HepG2 (cell line): ENCODE data around the gene PFN4. TPM values are rescaled to one million over a fixed set of nuclear protein-coding genes. Genes with fewer than 3 reads are reported as not detected.

Experiments
- ATAC-seq: fragments of 200-7000 bp; cut with Tn5 transposase; 3 replicates; pipeline ENCODE4 v1.9.1; 2020; ENCODE audit warnings: mild to moderate bottlenecking, moderate library complexity
- BruUV-seq: library from RNA; stranded (reverse); fragments of 400-500 nt; replicated peaks from 2 replicates; lab custom pipeline; 2021; lab: Mats Ljungman, UMichigan
- CTCF ChIA-PET: fragments of 300-600 bp; formaldehyde crosslinking; extraction: SDS; loops from one replicate; lab custom pipeline; 2021; ENCODE audit warnings: low total read pairs, inconsistent platforms, low intra/inter-chr PET ratio; lab: Yijun Ruan, JAX
- POLR2A ChIA-PET: fragments of 350-600 bp; sonication (Branson Sonifier 250); formaldehyde crosslinking; loops from one replicate; lab custom pipeline; 2020; ENCODE audit warnings: antibody characterized with exemption, inconsistent platforms; lab: Yijun Ruan, JAX
- DNase-seq: peaks from one replicate; pipeline ENCODE4 v3.0.0-alpha.2; 2015; ENCODE audit warnings: low spot score
- FAIRE-seq: peaks from 3 replicates; lab custom pipeline; 2011; peaks lifted over from hg19 to GRCh38; lab: Jason Lieb, UNC
- H2AFZ ChIP-seq: one replicate; pipeline ENCODE4 v1.6.1; 2011; ENCODE audit warnings: low read length, inconsistent platforms
- H3K27ac ChIP-seq: fragments of 300-600 bp; 3 replicates; pipeline ENCODE4 v1.8.0; 2011; ENCODE audit warnings: mixed run types, mild to moderate bottlenecking, mixed read lengths, low read length, inconsistent platforms; ENCODE audit not compliant: insufficient read depth; ENCODE audit errors: extremely low read length
- H3K27me3 ChIP-seq, 2 experiments: fragments of 200-600 bp in 1 of 2; 2 replicates in 1 of 2; 3 replicates in 1 of 2; pipeline versions ENCODE4 v1.6.0 to v1.8.0; 2011; ENCODE audit warnings: low read length in 2 of 2, mild to moderate bottlenecking in 2 of 2, moderate library complexity in 2 of 2, inconsistent platforms in 1 of 2; ENCODE audit not compliant: insufficient read depth in 2 of 2, control insufficient read depth in 1 of 2
- H3K36me3 ChIP-seq, 2 experiments: fragments of 200-600 bp in 1 of 2; replicated peaks in 1 of 2; 2 replicates in 1 of 2; 3 replicates in 1 of 2; pipeline versions ENCODE4 v1.5.1 to v1.8.0; 2011; ENCODE audit warnings: low read length in 2 of 2, inconsistent platforms in 1 of 2; ENCODE audit not compliant: insufficient read depth in 2 of 2, control insufficient read depth in 1 of 2
- H3K4me1 ChIP-seq: 2 replicates; pipeline ENCODE4 v1.5.1; 2012; ENCODE audit warnings: low read length, inconsistent platforms; ENCODE audit not compliant: insufficient read depth
- H3K4me2 ChIP-seq: 2 replicates; pipeline ENCODE4 v1.6.0; 2011; ENCODE audit warnings: low read depth, low read length, inconsistent platforms
- H3K4me3 ChIP-seq, 3 experiments: fragments of 200-600 bp in 1 of 3; sonication (generic), shearing (Covaris generic) in 1 of 3; replicated peaks in 1 of 3; 2 replicates each; pipeline ENCODE4 v1.5.1; 2011 to 2016; ENCODE audit warnings: low read length in 3 of 3, inconsistent platforms in 2 of 3, low read depth in 2 of 3, mild to moderate bottlenecking in 2 of 3, control low read depth in 1 of 3, mixed read lengths in 1 of 3; ENCODE audit not compliant: insufficient read depth in 1 of 3
- H3K79me2 ChIP-seq: one replicate; pipeline ENCODE4 v1.6.1; 2011; ENCODE audit warnings: low read length, inconsistent platforms; ENCODE audit not compliant: insufficient read depth
- H3K9ac ChIP-seq: 2 replicates; pipeline ENCODE4 v1.6.0; 2011; ENCODE audit warnings: mild to moderate bottlenecking, low read depth, low read length, inconsistent platforms; ENCODE audit not compliant: insufficient read depth
- H3K9me3 ChIP-seq: 2 replicates; pipeline ENCODE4 v1.5.1; 2012; ENCODE audit warnings: mild to moderate bottlenecking, low read length
- H4K20me1 ChIP-seq: 2 replicates; pipeline ENCODE4 v1.6.0; 2011; ENCODE audit warnings: inconsistent platforms, mild to moderate bottlenecking, low read length, moderate library complexity; ENCODE audit not compliant: insufficient read depth
- AFF4 ChIP-seq: sonication (generic); formaldehyde crosslinking; IDR thresholded peaks from 2 replicates; pipeline ENCODE4 v1.4.0; 2020; ENCODE audit warnings: missing genetic modification reagents
- KAT7 ChIP-seq: IDR thresholded peaks from 2 replicates; pipeline ENCODE4 v1.6.1; 2018; ENCODE audit warnings: borderline replicate concordance, missing compliant biosample characterization
- MATR3 ChIP-seq: sonication (generic); formaldehyde crosslinking; IDR thresholded peaks from 2 replicates; pipeline ENCODE4 v1.4.0; 2020; ENCODE audit warnings: missing genetic modification reagents
- MEIS1 ChIP-seq: sonication (generic); formaldehyde crosslinking; IDR thresholded peaks from 2 replicates; pipeline ENCODE4 v1.9.0; 2021; ENCODE audit warnings: mild to moderate bottlenecking, missing genetic modification reagents, moderate library complexity, borderline replicate concordance
- MLX ChIP-seq: IDR thresholded peaks from 2 replicates; pipeline ENCODE4 v1.6.1; 2016
- MZF1 ChIP-seq: sonication (generic); formaldehyde crosslinking; IDR thresholded peaks from 2 replicates; pipeline ENCODE4 v1.8.1; 2023; ENCODE audit warnings: mild to moderate bottlenecking, missing genetic modification reagents, borderline replicate concordance
- NFATC3 ChIP-seq: sonication (generic); formaldehyde crosslinking; IDR thresholded peaks from 2 replicates; pipeline ENCODE4 v1.5.1; 2020; ENCODE audit warnings: mild to moderate bottlenecking, missing genetic modification reagents
- NFKBIZ ChIP-seq: IDR thresholded peaks from 2 replicates; pipeline ENCODE4 v1.6.1; 2018; ENCODE audit warnings: missing genetic modification reagents, missing compliant biosample characterization
- SRSF4 ChIP-seq: fragments of 200-400 bp; formaldehyde crosslinking; IDR thresholded peaks from one replicate; pipeline ENCODE4 v1.6.1; 2018; ENCODE audit warnings: mild to moderate bottlenecking, low read depth, low read length, moderate library complexity; ENCODE audit not compliant: poor library complexity, severe bottlenecking
- SRSF9 ChIP-seq: fragments of 200-400 bp; formaldehyde crosslinking; IDR thresholded peaks from 2 replicates; pipeline ENCODE4 v1.6.1; 2018; ENCODE audit warnings: borderline replicate concordance, mild to moderate bottlenecking, low read depth, low read length; ENCODE audit not compliant: insufficient read depth, poor library complexity, severe bottlenecking
- TBL1XR1 ChIP-seq: fragments of 150-350 bp; IDR thresholded peaks from 2 replicates; pipeline ENCODE4 v1.6.1; 2014; ENCODE audit warnings: borderline replicate concordance, low read length; ENCODE audit not compliant: partially characterized antibody
- ZKSCAN1 ChIP-seq: fragments of 150-350 bp; IDR thresholded peaks from 2 replicates; pipeline ENCODE4 v1.6.1; 2014; ENCODE audit warnings: low read length
- ZNF280B ChIP-seq: sonication (generic); formaldehyde crosslinking; IDR thresholded peaks from 2 replicates; pipeline ENCODE4 v1.5.0; 2020; ENCODE audit warnings: missing genetic modification reagents, mild to moderate bottlenecking, borderline replicate concordance
- ZUFSP ChIP-seq: sonication (generic); formaldehyde crosslinking; IDR thresholded peaks from 2 replicates; pipeline ENCODE4 v1.9.0; 2021; ENCODE audit warnings: missing genetic modification reagents, mild to moderate bottlenecking, borderline replicate concordance
- WGBS: methylation state at CpG from one replicate; pipeline ENCODE4 v1.1.6; 2017; ENCODE audit warnings: low lambda C conversion rate; 5-methylcytosine and 5-hydroxymethylcytosine counted together
- in situ Hi-C: cut with HindIII; loops from 2 replicates; pipeline ENCODE4 v1.10.0; 2017; ENCODE audit warnings: low pct_unique_long_range_greater_than_20kb; ENCODE audit not compliant: extremely low pct_ligation_motif_present
- intact Hi-C: fragments of 100-400 bp; cut with micrococcal nuclease; formaldehyde crosslinking; loops from one replicate; pipeline ENCODE4 v1.10.0; 2022; ENCODE audit not compliant: unreplicated experiment
- polyA plus RNA-seq, 8 experiments: library from polyadenylated mRNA; depleted of rRNA in 3 of 8; stranded (reverse) in 7 of 8; unstranded in 1 of 8; fragments of >200 nt; fragmentation: Illumina TruSeq in 4 of 8; extraction: Trizol in 4 of 8; gene quantifications; 2 replicates each; pipeline versions ENCODE4 v1.2.1 to v1.2.3, GENCODE V29; 2011 to 2016; ENCODE audit warnings: low read depth in 4 of 8, missing spikeins in 1 of 8, mixed read lengths in 1 of 8; ENCODE audit not compliant: insufficient read depth in 1 of 8
- total RNA-seq, 5 experiments: library from RNA; depleted of rRNA; stranded (reverse); fragments of >200 nt; fragmentation: Illumina TruSeq; extraction: Trizol; gene quantifications; 2 replicates each; pipeline ENCODE4 v1.2.3, GENCODE V29; 2016; ENCODE audit warnings: low read depth in 1 of 5

PFN4 gene
- total and polyA plus RNA-seq, 2 of the 13 experiments (the other 11 are each of a cell fraction or from before 2014, with no cell fraction given) = 0.12 to 0.20 TPM

GRCh38 chr2:24163601-24164000, 40.5 kb upstream of the PFN4 start (continued):
- TF ChIP-seq AFF4 (CRISPR knock-in tag) (no peak), NFKBIZ (CRISPR knock-in tag) (no peak), NFATC3 (no peak)

- Histone ChIP-seq H3K9ac (no peak overlapping the region), H3K4me1 (peaks cover 9% of the 10 kb centered on the region), H3K4me2 (no peak overlapping the region), H3K27me3 (peaks cover under 1 to 19% of the 10 kb centered on the region in 2 experiments; a peak in 3 of 5 replicates), H3K79me2 (no peaks in the 10 kb centered on the region), H3K9me3 (no peaks in the 10 kb centered on the region), H4K20me1 (no peaks in the 10 kb centered on the region), H3K36me3 (no peaks in the 10 kb centered on the region), H2AFZ (no peak overlapping the region), H3K27ac (no peak overlapping the region), H3K4me3 (no peak overlapping the region)
- TF ChIP-seq TBL1XR1 (no peak), MLX (CRISPR knock-in tag) (no peak), KAT7 (CRISPR knock-in tag) (no peak), MEIS1 (CRISPR knock-in tag) (no peak), MZF1 (no peak), ZNF280B (CRISPR knock-in tag) (no peak), ZKSCAN1 (no peak), SRSF4 (no peak), MATR3 (CRISPR knock-in tag) (no peak), ZUFSP (CRISPR knock-in tag) (no peak), SRSF9 (no peak)
- CTCF ChIA-PET = interaction anchor here (2.0 to 4.9 kb wide), 4 partner anchors 79 to 338 kb away, joined by 10 to 71 read pairs (median 28); partner anchors contain the start of genes SF3B6 and TP53I3
- 26% methylated on average over 3 of the region's 3 CpGs for WGBS
- intact Hi-C loops (no loop called here), in situ Hi-C loops (loop anchor here (10.0 kb wide), 3 partner anchors 78 to 338 kb away; partner anchors contain the start of gene TP53I3)
- no peak for FAIRE-seq
- ATAC-seq = no peak
- POLR2A ChIA-PET = interaction anchor here (2.1 kb wide), 1 partner anchor 79 kb away, joined by 11 read pairs; the partner anchor contains the start of gene TP53I3
- no peak for DNase-seq
- BruUV-seq = no TSS peak
These were observed 40.1 kb upstream of the PFN4 start for GRCh38 chr2:24163186-24163585.
